GM12878 (cell line): ENCODE results near the gene PROKR1. TPM values are rescaled to one million over a fixed set of nuclear protein-coding genes. Genes with fewer than 3 reads are reported as not detected.

ENCODE experiments used
- ATAC-seq: fragments of 200-7000 bp; cut with Tn5 transposase; 3 replicates; pipeline ENCODE4 v1.9.1; 2020; ENCODE audit warnings: mild to moderate bottlenecking, moderate library complexity
- BruUV-seq: library from RNA; stranded (reverse); fragments of 400-500 nt; replicated peaks from 2 replicates; lab custom pipeline; 2021; lab: Mats Ljungman, UMichigan
- CTCF ChIA-PET: fragments of 300-600 bp; sonication (Branson Sonifier 250); formaldehyde crosslinking; extraction: SDS; loops from one replicate; lab custom pipeline; 2021; ENCODE audit warnings: inconsistent platforms; lab: Yijun Ruan, JAX
- POLR2A ChIA-PET: fragments of 350-600 bp; formaldehyde crosslinking; extraction: SDS; loops from one replicate; lab custom pipeline; 2021; ENCODE audit warnings: inconsistent platforms; lab: Charles Lee
- RAD21 ChIA-PET: fragments of 300-600 bp; sonication (Branson Sonifier 250); formaldehyde crosslinking; loops from one replicate; lab custom pipeline; 2023; ENCODE audit warnings: antibody characterized with exemption; ENCODE audit not compliant: unreplicated experiment; lab: Charles Lee
- SMC1A ChIA-PET: fragments of 300-600 bp; sonication (Branson Sonifier 250); formaldehyde crosslinking; loops from one replicate; lab custom pipeline; 2023; ENCODE audit not compliant: unreplicated experiment, uncharacterized antibody; lab: Charles Lee
- DNase-seq: peaks from one replicate; pipeline ENCODE4 v3.0.0-alpha.2; 2011; ENCODE audit warnings: low read depth, low spot score
- FAIRE-seq: peaks from 3 replicates; lab custom pipeline; 2011; peaks lifted over from hg19 to GRCh38; lab: Jason Lieb, UNC
- H2AFZ ChIP-seq: 2 replicates; pipeline ENCODE4 v1.6.0; 2011; ENCODE audit warnings: low read depth, low read length, control low read depth; ENCODE audit not compliant: control insufficient read depth
- H3K27ac ChIP-seq: 2 replicates; pipeline ENCODE4 v1.5.1; 2011; ENCODE audit warnings: control low read depth; ENCODE audit not compliant: control insufficient read depth, insufficient read depth
- H3K27me3 ChIP-seq, 2 experiments: replicated peaks in 1 of 2; 2 replicates each; pipeline versions ENCODE4 v1.6.0 to v1.6.1; 2011; ENCODE audit warnings: low read length in 1 of 2; ENCODE audit not compliant: control insufficient read depth in 2 of 2, insufficient read depth in 2 of 2
- H3K36me3 ChIP-seq, 2 experiments: 2 replicates each; pipeline ENCODE4 v1.5.1; 2011; ENCODE audit warnings: low read length in 1 of 2; ENCODE audit not compliant: control insufficient read depth in 2 of 2, insufficient read depth in 2 of 2
- H3K4me1 ChIP-seq: 2 replicates; pipeline ENCODE4 v1.6.1; 2011; ENCODE audit warnings: mild to moderate bottlenecking, low read length, moderate library complexity, mixed read lengths; ENCODE audit not compliant: control insufficient read depth, insufficient read depth
- H3K4me2 ChIP-seq: 2 replicates; pipeline ENCODE4 v1.6.0; 2011; ENCODE audit warnings: control low read depth; ENCODE audit not compliant: control insufficient read depth, insufficient read depth
- H3K4me3 ChIP-seq: fragments of 200-600 bp; sonication (generic); 2 replicates; pipeline ENCODE4 v1.5.1; 2016
- H3K79me2 ChIP-seq: 2 replicates; pipeline ENCODE4 v1.6.0; 2011; ENCODE audit warnings: low read length; ENCODE audit not compliant: control insufficient read depth, insufficient read depth
- H3K9ac ChIP-seq: 2 replicates; pipeline ENCODE4 v1.8.0; 2011; ENCODE audit warnings: low read length, control low read depth, mixed read lengths; ENCODE audit not compliant: control insufficient read depth, insufficient read depth
- H3K9me3 ChIP-seq: replicated peaks from 3 replicates; pipeline ENCODE4 v1.5.1; 2011; ENCODE audit warnings: mild to moderate bottlenecking, low read length; ENCODE audit not compliant: control insufficient read depth, insufficient read depth
- H4K20me1 ChIP-seq: 2 replicates; pipeline ENCODE4 v1.6.0; 2011; ENCODE audit not compliant: control insufficient read depth, insufficient read depth
- BHLHE40 ChIP-seq, 2 experiments: fragments of 450-650 bp in 1 of 2; IDR thresholded peaks; 2 replicates each; pipeline ENCODE4 v1.6.1; 2011 to 2017; ENCODE audit warnings: low read depth in 2 of 2, borderline replicate concordance in 1 of 2, improper control_type of control experiment in 1 of 2, low read length in 1 of 2, mild to moderate bottlenecking in 1 of 2
- CUX1 ChIP-seq: IDR thresholded peaks from 2 replicates; pipeline ENCODE4 v1.6.1; 2012; ENCODE audit warnings: improper control_type of control experiment, low read depth, low read length; ENCODE audit not compliant: insufficient replicate concordance
- HDAC6 ChIP-seq: fragments of 200-600 bp; sonication (generic); IDR thresholded peaks from one replicate; pipeline ENCODE4 v1.8.0; 2017; ENCODE audit warnings: antibody characterized with exemption; ENCODE audit not compliant: unreplicated experiment
- RFX5 ChIP-seq: IDR thresholded peaks from 2 replicates; pipeline ENCODE4 v1.6.1; 2011; ENCODE audit warnings: low read depth, low read length, improper control_type of control experiment
- TCF7 ChIP-seq: IDR thresholded peaks from 2 replicates; pipeline ENCODE4 v1.6.1; 2014; ENCODE audit warnings: antibody characterized with exemption, borderline replicate concordance
- WGBS: methylation state at CpG from one replicate; pipeline ENCODE4 v1.1.6; 2016; ENCODE audit warnings: low lambda C conversion rate; ENCODE audit not compliant: insufficient replicate concordance, insufficient coverage; ENCODE audit errors: missing lambda C conversion rate; 5-methylcytosine and 5-hydroxymethylcytosine counted together
- in situ Hi-C: fragments of 300-500 bp; cut with MboI; formaldehyde crosslinking; loops from 9 replicates; pipeline ENCODE4 v1.14.3; 2018; ENCODE audit warnings: mixed read lengths
- intact Hi-C: fragments of 100-400 bp; cut with micrococcal nuclease; formaldehyde crosslinking; loops from one replicate; pipeline ENCODE4 v1.14.2; 2022; ENCODE audit not compliant: unreplicated experiment
- polyA plus RNA-seq, 11 experiments: library from polyadenylated mRNA; depleted of rRNA in 4 of 11; unstranded in 6 of 11; stranded (reverse) in 5 of 11; fragments of >200 nt; fragmentation: Nextera tagmentation in 4 of 11; fragmentation: Illumina TruSeq in 1 of 11; extraction: Ambion mirVana in 4 of 11; extraction: Trizol in 1 of 11; gene quantifications; 1 replicate in 1 of 11; 2 replicates in 10 of 11; pipeline versions ENCODE4 v1.2.1 to v1.2.3, GENCODE V29; 2011 to 2016; ENCODE audit warnings: inconsistent platforms in 2 of 11, missing spikeins in 2 of 11, low read depth in 1 of 11
- total RNA-seq, 4 experiments: library from RNA; depleted of rRNA in 3 of 4; stranded (reverse); fragments of >200 nt in 3 of 4; fragmentation: Illumina TruSeq in 1 of 4; extraction: Trizol in 1 of 4; gene quantifications; 2 replicates each; pipeline versions ENCODE4 v1.2.1 to v1.2.3, GENCODE V29; 2013 to 2021
- TF ChIP-seq, protein P1 (sequence below): fragments of 450-650 bp; IDR thresholded peaks from 2 replicates; pipeline ENCODE4 v1.6.1; 2018; ENCODE audit warnings: borderline replicate concordance, mild to moderate bottlenecking; ENCODE audit not compliant: partially characterized antibody
- TF ChIP-seq, protein P2 (sequence below): fragments of 450-650 bp; IDR thresholded peaks from 2 replicates; pipeline ENCODE4 v1.6.1; 2017; ENCODE audit warnings: mild to moderate bottlenecking, moderate library complexity
- TF ChIP-seq, protein P3 (sequence below): IDR thresholded peaks from 2 replicates; pipeline ENCODE4 v1.6.1; 2011; ENCODE audit warnings: low read depth, low read length, improper control_type of control experiment, borderline replicate concordance

Gene PROKR1
- total and polyA plus RNA-seq, 10 of the 15 experiments (the other 5 are each of a cell fraction or from before 2014, with no cell fraction given): 0.01 to 0.02 TPM; not detected in 8

DNA sequence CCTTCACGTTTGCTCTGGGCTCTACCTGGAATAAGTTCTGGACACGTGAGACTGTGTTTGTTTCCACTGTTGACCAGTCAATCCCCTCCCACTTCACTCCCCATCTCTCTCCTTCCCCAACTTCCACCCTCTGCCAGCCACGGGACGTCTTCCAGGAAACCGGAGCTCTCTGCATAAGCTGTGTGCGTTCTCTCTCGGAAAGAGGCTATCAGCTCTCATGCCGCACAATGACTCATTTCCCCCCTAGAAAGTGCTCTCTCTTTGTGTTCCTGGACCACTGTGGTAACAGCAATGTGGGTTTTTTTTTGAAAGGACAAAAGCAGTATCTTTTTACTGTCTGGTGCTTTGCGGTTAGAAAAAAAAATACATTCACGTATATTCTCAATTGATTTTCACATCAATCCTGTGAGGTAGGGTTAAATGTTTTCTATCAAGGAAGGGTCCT lies 10.2 kb downstream of the PROKR1 start (continued):
- TF ChIP-seq CUX1 (no peak), RFX5 (no peak)

GRCh38 chr2:68658266-68658665 lies 14.9 kb downstream of the PROKR1 start:
- Histone ChIP-seq H4K20me1 (no peaks in the 10 kb centered on the region), H3K4me3 (no peak overlapping the region), H3K36me3 (no peaks in the 10 kb centered on the region), H3K9me3 (no peaks in the 10 kb centered on the region; the same call in 2 of the 3 replicates), H3K9ac (no peak overlapping the region), H2AFZ (no peak overlapping the region), H3K4me1 (peaks cover 8% of the 10 kb centered on the region), H3K4me2 (no peak overlapping the region), H3K79me2 (no peaks in the 10 kb centered on the region), H3K27ac (no peak overlapping the region), H3K27me3 (peaks cover 0 to 4% of the 10 kb centered on the region in 2 experiments; a peak in 2 of 4 replicates)
- ATAC-seq (no peak), DNase-seq (no peak), FAIRE-seq (no peak)
- WGBS: 27% methylated on average over 6 of the region's 6 CpGs
- intact Hi-C loops: no loop called here
- in situ Hi-C loops: no loop called here
- CTCF ChIA-PET: interaction anchor here (0.6 kb wide), 1 partner anchor 924 kb away, joined by 3 read pairs; no protein-coding TSS in a partner anchor
- no TSS peak for BruUV-seq
- SMC1A ChIA-PET: no interaction called here
- RAD21 ChIA-PET: no interaction called here
- POLR2A ChIA-PET: no interaction called here
- TF ChIP-seq, protein P1, sequence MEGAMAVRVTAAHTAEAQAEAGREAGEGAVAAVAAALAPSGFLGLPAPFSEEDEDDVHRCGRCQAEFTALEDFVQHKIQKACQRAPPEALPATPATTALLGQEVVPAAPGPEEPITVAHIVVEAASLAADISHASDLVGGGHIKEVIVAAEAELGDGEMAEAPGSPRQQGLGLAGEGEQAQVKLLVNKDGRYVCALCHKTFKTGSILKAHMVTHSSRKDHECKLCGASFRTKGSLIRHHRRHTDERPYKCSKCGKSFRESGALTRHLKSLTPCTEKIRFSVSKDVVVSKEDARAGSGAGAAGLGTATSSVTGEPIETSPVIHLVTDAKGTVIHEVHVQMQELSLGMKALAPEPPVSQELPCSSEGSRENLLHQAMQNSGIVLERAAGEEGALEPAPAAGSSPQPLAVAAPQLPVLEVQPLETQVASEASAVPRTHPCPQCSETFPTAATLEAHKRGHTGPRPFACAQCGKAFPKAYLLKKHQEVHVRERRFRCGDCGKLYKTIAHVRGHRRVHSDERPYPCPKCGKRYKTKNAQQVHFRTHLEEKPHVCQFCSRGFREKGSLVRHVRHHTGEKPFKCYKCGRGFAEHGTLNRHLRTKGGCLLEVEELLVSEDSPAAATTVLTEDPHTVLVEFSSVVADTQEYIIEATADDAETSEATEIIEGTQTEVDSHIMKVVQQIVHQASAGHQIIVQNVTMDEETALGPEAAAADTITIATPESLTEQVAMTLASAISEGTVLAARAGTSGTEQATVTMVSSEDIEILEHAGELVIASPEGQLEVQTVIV: no peak
- no peak for TF ChIP-seq BHLHE40 (IDR thresholded peaks at IDR 0.05; ENCODE audit: borderline replicate concordance in 1 of 2, low read depth in 2 of 2, low read length in 1 of 2)
- TF ChIP-seq, protein P2, sequence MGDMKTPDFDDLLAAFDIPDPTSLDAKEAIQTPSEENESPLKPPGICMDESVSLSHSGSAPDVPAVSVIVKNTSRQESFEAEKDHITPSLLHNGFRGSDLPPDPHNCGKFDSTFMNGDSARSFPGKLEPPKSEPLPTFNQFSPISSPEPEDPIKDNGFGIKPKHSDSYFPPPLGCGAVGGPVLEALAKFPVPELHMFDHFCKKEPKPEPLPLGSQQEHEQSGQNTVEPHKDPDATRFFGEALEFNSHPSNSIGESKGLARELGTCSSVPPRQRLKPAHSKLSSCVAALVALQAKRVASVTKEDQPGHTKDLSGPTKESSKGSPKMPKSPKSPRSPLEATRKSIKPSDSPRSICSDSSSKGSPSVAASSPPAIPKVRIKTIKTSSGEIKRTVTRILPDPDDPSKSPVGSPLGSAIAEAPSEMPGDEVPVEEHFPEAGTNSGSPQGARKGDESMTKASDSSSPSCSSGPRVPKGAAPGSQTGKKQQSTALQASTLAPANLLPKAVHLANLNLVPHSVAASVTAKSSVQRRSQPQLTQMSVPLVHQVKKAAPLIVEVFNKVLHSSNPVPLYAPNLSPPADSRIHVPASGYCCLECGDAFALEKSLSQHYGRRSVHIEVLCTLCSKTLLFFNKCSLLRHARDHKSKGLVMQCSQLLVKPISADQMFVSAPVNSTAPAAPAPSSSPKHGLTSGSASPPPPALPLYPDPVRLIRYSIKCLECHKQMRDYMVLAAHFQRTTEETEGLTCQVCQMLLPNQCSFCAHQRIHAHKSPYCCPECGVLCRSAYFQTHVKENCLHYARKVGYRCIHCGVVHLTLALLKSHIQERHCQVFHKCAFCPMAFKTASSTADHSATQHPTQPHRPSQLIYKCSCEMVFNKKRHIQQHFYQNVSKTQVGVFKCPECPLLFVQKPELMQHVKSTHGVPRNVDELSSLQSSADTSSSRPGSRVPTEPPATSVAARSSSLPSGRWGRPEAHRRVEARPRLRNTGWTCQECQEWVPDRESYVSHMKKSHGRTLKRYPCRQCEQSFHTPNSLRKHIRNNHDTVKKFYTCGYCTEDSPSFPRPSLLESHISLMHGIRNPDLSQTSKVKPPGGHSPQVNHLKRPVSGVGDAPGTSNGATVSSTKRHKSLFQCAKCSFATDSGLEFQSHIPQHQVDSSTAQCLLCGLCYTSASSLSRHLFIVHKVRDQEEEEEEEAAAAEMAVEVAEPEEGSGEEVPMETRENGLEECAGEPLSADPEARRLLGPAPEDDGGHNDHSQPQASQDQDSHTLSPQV: no peak
- no peak for TF ChIP-seq HDAC6
- no peak for TF ChIP-seq TCF7
- TF ChIP-seq, protein P3, sequence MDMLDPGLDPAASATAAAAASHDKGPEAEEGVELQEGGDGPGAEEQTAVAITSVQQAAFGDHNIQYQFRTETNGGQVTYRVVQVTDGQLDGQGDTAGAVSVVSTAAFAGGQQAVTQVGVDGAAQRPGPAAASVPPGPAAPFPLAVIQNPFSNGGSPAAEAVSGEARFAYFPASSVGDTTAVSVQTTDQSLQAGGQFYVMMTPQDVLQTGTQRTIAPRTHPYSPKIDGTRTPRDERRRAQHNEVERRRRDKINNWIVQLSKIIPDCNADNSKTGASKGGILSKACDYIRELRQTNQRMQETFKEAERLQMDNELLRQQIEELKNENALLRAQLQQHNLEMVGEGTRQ: no peak
